ENCODE data around the gene GTF3C2.
"Not testable (repeated sequence)": the region's sequence is repeated elsewhere in the genome, so short reads cannot be mapped to it uniquely, and the experiment has no call there.

Gene GTF3C2

DNA sequence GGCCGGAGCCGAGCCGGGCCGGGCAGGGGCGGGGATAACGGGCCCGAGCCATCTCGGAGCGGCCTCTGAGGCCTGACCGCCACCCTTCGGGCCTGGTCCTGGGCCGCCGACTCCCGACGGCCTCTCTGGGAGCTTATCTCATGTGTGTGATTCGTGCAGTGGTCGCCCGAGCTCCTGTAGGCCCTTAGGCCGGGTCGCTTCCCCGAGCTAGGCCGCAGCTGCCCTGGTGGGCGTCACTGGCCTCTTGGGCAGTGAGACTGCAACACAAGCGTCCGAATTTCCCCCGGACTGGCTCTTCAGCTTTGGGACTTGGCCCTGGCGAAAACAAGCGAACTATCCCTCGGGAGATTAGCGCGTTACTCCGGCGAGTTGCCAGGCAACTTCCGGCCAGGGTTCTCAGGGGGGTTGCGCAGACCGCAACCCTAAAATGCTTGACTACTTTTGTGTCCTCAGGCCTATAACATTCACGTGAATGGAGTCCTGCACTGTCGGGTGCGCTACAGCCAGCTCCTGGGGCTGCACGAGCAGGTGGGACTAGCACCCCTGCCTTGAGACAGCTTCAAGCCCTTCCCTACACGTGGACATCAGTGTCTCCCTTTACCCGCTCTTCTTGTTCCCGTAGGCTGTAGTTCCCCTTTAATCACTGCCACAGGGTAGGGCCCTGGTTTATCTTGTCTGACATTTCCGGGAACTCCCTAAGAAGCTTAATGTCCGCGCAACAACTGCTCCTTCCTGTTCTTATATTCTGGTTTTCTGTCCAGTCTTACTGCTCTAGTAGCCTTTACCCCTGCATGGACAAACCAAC, 14.5 kb upstream of the GTF3C2 start:
- no peak for DNase-seq

DNA sequence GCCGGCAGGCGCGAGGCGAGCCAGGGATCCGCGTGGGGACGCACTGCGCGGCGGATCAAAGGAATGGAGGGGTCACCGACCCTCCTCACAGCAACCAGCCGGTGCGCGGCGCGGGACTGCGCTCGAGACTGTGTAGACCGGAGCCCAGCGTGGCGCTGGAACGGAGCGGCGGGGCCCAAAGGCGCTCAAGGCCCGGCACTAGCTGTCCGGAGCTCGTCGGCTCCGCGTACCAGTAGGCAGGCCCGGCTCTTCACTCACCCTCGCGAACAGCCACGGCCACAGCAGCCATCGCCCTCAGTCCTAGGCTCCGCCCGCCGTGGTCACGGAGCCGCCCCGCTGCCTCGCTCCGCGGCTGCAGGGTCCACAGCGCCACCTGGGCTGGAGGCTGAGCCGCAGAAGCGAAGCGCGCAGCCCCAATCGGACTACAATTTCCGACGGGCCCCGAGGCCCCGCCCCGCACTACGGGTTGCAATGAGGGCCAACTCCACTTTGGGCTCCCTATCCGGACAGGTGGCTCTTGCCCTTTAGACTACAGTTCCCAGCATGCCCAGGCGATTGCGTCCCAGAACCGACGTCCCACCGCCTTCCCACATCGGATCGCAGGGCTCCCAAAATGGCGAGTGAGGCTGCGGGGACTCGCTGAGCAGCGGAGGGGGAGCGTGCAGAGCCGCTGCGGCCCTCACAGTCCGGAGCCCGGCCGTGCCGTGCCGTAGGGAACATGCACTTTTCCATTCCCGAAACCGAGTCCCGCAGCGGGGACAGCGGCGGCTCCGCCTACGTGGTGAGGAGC, 13.7 kb upstream of the GTF3C2 start, which contains the start of the genes EIF2B4 and SNX17:
Gene EIF2B4, minus strand, starts transcription at position 313 of the 790 bp plus-strand sequence. Its CDS starts 24 bp downstream, at position 289.
Gene SNX17, plus strand, starts transcription at position 591 of the 790 bp plus-strand sequence. Its CDS starts 128 bp downstream, at position 719.
- peak; percentile 96 to 99 (median 98) for DNase-seq

GRCh38 chr2:27369471-27370025, 13.0 kb upstream of the GTF3C2 start:
- no peak for DNase-seq

DNA sequence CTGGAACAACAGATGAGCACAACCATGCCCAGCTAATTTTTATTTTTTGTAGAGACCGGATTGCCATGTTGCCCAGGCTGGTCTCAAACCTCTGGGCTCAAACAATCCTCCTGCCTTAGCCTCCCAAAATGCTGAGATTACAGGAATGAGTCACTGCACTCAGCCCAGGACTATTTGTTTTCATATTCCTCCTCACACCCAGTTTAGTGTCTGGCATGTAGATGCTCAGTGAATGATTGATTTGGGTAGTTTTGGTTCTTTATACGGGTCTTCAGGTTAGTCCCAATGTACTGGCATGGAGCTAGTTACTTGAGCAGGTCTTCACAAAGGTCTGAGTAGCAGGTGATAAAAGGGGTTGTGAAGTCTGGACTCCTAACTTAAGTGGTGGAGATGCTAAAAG, 7.4 kb upstream of the GTF3C2 start:
- DNase-seq, result no peak

GRCh38 chr2:27362678-27363420, 6.3 kb upstream of the GTF3C2 start:
- no peak for DNase-seq

GRCh38 chr2:27356056-27356381, 545 bp downstream of the GTF3C2 start:
- peak in 1 of 4 experiments; percentile 49 for DNase-seq

- no peak for DNase-seq
Observed at GRCh38 chr2:27354597-27354927, 2.0 kb downstream of the GTF3C2 start.

DNA sequence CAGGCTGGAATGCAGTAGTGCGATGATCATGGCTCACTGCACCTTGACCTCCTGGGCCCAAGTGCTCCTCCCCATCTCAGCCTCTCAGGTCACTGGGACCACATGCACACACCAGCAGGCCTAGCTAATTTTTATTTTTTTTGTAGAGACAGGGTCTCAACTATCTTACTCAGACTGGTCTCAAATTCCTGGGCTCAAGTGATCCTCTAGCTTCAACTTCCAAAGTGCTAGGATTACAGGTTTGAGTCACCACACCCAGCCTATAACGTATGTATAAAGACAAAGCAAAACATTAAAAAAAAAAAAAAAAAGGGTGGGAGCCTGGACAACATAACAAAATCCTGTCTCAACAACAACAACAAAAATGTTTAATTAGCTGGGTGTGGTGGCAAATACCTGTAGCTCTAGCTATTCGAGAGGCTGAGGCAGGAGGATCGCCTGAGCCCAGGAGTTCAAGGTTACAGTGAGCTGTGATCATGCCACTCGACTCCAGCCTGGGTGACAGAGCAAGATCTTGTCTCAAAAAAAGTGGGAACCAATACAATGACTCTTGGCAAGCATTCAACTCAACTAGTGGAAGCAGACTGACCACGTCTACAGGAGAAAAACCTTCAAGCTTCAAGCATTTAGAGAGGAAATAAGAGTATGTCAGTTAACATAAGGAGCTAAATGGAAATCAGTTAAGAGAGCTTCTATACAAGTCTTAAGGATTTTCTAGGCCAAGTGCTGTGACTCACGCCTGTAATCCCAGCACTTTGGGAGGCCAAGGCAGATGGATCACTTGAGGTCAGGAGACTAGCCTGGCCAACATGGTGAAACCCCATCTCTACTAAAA, 2.6 kb downstream of the GTF3C2 start:
- DNase-seq, result no peak

DNA sequence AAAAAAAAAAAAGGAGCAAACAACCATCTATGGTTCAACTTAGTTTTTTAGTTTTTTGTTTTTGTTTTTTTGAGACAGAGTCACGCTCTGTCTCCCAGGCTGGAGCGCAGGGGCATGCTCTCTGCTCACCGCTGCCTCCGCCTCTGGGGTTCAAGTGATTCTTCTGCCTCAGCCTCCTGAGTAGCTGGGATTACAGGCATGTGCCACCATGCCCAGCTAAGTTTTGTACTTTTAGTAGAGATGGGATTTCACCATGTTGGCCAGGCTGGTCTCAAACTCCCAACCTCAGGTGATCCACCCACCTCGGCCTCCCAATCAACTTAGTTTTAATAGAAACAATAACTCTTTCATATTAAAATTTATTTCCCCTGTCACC, 3.2 kb downstream of the GTF3C2 start:
- DNase-seq, result not testable (repeated sequence)

DNA sequence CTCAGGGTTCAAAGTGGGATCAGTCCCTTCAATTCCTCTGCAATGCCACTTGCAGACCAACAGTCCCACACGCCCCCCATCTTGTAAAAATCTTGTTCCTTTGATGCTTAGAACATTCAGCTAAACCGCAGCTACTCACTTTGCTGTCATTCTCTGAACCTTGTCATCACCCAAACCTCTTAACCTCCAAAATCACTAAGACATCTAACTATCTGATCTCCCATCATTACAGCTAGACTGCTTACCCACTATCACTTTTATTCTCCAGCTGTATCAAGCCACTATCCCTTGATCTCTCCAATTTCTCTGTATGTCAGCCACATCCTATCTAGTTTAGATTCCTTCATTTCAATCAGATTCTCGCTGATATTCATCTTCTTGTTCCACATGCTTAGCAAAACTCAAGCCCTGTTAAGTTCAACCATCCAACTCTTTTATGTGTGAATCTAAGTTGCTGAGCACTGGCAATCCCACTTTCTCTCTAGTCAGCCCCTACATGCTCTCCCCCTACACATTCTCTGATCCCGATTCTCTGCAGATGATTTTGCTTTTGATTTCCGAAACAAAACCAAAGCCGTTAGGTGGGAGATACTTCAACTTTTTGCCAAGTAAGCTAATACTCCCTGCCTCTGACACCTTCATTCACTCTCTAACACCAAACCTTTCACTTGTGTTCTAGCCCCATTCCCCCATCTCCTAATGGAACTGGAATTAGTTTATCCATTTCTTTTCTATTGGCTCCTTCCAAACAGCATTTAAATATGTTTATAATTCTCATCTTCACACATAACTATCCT, 4.6 kb downstream of the GTF3C2 start:
- no peak for DNase-seq

GRCh38 chr2:27350106-27350693, 6.4 kb downstream of the GTF3C2 start:
- no peak for DNase-seq

DNA sequence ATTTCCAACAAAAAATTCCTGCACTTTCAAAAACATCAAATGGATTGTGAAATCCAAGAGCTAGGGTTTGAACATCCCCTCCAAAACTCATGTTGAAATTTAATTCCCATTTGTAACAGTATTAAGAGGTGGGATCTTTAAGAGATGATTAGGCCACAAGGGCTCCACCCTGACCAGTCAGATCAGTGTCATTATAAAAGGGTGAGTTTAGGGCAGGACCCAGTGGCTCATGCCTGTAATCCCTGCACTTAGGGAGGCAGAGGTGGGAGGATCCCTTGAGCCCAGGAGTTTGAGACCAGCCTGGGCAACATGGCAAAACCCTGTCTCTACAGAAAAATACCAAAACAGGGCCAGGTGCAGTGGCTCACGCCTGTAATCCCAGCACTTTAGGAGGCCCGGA, 8.9 kb downstream of the GTF3C2 start:
- no peak for DNase-seq

DNA sequence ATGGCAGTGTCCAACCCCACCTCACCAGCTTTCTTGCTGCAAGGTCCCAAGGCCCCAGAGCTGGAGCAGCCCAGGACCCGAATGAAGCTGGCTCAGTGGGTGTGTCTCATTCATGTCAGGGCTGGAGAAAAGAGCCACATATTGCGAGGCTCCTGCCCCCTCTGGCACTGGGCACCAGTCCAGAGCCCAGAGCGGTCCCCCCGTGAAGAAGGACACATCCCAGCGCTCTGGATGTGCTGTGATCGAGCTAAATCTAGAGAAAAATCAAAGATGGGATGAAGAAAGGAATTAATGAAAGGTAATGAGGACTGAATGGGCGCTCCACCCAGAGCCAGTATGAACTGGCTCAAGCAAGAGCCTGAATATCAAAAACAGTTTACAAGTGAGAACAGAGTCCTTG, 20.4 kb downstream of the GTF3C2 start:
- no peak for DNase-seq

GRCh38 chr2:27335311-27335710, 21.3 kb downstream of the GTF3C2 start:
- DNase-seq, result no peak

GRCh38 chr2:27324720-27325119, 31.8 kb downstream of the GTF3C2 start:
- DNase-seq, result no peak

DNA sequence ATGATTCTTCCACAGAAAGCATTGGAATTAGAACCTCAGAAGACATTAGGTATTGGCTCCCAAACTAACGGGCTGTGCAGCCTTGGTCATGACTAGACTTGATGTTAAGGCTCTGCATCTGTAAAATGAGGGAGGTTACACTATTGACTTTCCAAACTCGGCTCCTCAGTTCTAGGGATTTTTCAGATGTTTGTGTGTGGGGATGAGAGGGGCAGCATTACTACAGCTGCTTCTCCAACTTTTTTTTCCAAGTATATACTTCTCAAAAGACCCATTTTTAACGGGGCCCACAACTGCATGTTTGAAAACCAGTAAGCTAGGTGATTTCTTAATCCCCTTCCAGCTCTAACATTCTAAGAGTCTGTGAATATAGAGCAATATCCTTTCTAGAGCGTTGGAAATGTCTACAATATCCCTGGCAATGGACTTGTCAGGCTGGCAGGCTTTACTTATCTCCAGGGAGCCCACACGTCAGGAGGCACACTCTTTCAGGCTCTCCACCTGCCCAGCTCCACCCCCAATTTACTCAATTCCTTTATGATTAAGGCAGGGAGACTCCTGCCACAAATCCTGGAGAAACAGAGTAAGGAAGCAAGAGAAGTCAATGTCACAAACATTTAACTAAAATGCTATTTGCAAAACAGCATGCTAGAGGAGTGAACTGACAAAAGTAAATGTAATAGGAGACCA, 32.8 kb downstream of the GTF3C2 start:
- no peak for DNase-seq

DNA sequence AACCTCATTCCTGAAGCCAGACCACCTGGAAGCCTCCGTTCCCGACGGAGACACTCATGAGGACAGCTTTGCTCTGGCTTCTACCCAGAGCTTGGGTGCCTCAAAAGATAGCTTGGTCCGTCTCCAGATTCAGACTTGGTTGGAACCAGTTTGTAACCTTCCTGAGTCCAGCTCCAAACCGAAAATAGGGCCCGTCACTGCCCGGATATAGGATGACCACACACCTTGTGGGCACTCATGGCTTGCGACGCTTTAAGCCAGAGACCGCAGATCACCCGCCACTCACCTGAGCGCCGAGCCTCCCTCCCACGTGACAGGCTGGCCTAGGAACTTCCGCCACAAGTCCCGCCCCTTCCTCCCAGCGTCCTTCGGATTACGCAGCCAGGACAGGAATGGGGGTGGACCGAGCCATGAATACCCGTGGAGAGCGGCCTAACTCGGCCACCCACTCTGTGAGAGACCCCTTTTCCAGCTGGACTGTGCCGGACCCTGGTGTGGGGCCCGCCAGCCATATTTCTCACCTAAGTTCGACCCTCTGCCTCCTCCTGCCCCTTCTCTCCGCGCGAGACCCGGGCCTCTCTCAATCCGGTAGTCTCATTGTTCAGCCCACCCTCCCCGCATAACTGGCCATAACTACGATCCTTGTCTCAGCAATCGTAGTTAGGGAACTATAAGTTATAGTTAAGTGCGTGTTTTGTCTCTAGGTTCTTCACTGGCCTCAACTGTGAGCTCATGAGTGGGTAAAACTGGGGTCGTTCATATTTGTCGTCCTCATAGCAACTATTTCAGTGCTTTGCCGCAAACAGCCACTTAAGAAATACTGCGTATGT, 33.6 kb downstream of the GTF3C2 start, which contains the start of gene MPV17:
Gene MPV17, minus strand, starts transcription at position 332 of the 830 bp plus-strand sequence. CDS start 580 bp downstream, outside the sequence.
- peak; percentile 72 to 77 (median 76) for DNase-seq

GRCh38 chr2:27322301-27322765, 34.2 kb downstream of the GTF3C2 start:
- DNase-seq, result no peak

DNA sequence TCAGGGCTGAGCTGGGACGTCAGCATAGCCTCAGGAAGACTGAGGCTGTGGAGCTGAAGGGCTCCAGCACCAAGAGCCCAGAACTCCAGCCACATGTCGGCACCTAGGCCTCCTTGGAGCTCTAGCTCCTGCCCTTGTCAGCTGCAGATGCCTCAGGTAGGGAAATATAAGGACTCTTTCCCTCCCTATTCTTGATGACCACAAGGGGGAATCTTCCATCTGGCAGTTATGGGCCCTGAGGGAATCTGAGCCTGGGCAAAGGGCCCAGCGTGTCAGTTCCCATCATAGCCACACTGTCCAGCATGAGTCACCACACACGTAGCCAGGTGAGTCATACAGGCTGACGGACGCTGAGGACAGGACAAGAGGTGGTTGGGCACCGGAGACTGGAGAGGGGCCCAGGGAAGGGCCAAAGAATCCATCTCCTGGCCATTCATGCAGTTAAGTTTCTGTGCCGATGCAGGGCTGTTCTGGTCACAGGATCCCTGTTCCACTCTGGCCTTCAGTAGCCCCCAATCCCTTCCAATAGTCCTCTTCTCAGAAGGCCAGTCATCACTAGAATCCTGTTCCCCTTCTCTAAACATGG, 35.5 kb downstream of the GTF3C2 start:
- DNase-seq, result no peak
